OCI-LY3 (cell line): ENCODE measurements around the gene CUX1.

Source experiments
- EZH2phosphoT487 ChIP-seq: fragments of 200-600 bp; shearing (Covaris generic); IDR thresholded peaks from 2 replicates; pipeline ENCODE4 v1.6.1; 2018; ENCODE audit warnings: antibody characterized with exemption, mixed run types, low read depth
- TF ChIP-seq, protein P1 (sequence below): fragments of 200-600, 300-600 bp; sonication (generic); IDR thresholded peaks from 2 replicates; pipeline ENCODE4 v1.5.1; 2014; ENCODE audit warnings: antibody characterized with exemption, low read length, low read depth

DNA sequence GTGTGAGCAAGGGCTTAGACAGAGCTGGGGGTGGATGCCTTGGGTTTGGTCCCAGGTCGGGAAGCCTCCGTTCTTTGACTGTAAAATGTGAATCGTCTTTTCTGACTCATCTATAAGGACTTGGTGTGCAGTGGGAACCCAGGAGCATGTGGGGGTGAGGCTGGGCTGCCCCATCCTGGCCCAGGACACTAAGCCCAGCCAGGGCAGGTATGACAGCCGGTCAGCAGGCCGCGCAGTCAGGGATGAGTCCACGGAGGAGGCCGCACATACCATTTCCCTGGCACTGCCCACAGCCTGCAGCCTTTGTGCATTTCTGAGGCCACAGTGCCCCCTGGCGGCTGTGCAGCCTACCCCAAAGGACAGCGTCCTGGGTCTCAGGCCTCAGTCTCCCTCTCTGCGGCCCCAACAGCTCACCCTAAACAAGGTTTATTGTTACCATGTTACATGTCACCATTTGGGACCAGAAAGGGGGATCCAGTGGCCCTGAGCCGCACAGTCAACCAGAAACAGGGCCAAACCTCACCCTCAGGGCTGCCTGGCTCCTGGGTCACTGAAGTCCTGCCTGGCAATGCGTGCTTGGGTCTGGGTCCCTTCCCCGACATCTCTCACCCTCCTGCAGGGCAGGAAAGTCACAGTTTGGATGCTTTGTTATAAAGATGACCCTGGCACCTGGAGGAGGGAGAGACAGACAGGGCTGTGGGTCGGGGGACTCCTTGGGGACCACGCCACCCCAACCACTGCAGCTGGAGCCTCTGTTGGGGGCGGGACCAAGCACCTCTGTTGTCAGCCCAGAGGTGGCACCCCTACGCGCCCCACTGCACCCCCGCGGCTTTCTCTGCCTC lies 454.9 kb downstream of the CUX1 start:
- TF ChIP-seq, protein P1, sequence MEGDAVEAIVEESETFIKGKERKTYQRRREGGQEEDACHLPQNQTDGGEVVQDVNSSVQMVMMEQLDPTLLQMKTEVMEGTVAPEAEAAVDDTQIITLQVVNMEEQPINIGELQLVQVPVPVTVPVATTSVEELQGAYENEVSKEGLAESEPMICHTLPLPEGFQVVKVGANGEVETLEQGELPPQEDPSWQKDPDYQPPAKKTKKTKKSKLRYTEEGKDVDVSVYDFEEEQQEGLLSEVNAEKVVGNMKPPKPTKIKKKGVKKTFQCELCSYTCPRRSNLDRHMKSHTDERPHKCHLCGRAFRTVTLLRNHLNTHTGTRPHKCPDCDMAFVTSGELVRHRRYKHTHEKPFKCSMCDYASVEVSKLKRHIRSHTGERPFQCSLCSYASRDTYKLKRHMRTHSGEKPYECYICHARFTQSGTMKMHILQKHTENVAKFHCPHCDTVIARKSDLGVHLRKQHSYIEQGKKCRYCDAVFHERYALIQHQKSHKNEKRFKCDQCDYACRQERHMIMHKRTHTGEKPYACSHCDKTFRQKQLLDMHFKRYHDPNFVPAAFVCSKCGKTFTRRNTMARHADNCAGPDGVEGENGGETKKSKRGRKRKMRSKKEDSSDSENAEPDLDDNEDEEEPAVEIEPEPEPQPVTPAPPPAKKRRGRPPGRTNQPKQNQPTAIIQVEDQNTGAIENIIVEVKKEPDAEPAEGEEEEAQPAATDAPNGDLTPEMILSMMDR: peak; percentile 93
- TF ChIP-seq EZH2phosphoT487: no peak
